Stimulated activated CD8-positive, alpha-beta memory T cell treated with anti-CD3 and anti-CD28 coated beads, Interleukin-15, amount 100 ng/mL, for 48 hours (primary cell): Measurements from ENCODE around the gene PHLPP1.

Experiments
- DNase-seq, 2 donors: peaks; one replicate each; pipeline ENCODE4 v3.0.0-alpha.2; 2020; ENCODE audit warnings: low read depth in 2 of 2

Gene PHLPP1

GRCh38 chr18:62938006-62938405 is 222.7 kb downstream of the PHLPP1 start:
- DNase-seq = no peak

- DNase-seq = no peak
Measured at GRCh38 chr18:62938487-62938886, 223.1 kb downstream of the PHLPP1 start.

- no peak for DNase-seq
Measured at GRCh38 chr18:62939433-62939832, 224.1 kb downstream of the PHLPP1 start.

GRCh38 chr18:62939926-62940325 is 224.6 kb downstream of the PHLPP1 start:
- DNase-seq = no peak

- no peak for DNase-seq
Measured at GRCh38 chr18:62942578-62942977, 227.2 kb downstream of the PHLPP1 start.

GRCh38 chr18:62944454-62944853 is 229.1 kb downstream of the PHLPP1 start:
- DNase-seq = no peak

GRCh38 chr18:62948788-62949187 is 233.4 kb downstream of the PHLPP1 start:
- DNase-seq = no peak

GRCh38 chr18:62950246-62950645 is 234.9 kb downstream of the PHLPP1 start:
- DNase-seq = no peak

GRCh38 chr18:62952807-62953206 is 237.5 kb downstream of the PHLPP1 start:
- DNase-seq = no peak

- no peak for DNase-seq
Measured at GRCh38 chr18:62953663-62954062, 238.3 kb downstream of the PHLPP1 start.

- no peak for DNase-seq
Measured at GRCh38 chr18:62954366-62954765, 239.0 kb downstream of the PHLPP1 start.

GRCh38 chr18:62957885-62958472 is 242.6 kb downstream of the PHLPP1 start:
- peak; percentile 15 to 28 for DNase-seq

- no peak for DNase-seq
Measured at GRCh38 chr18:62959481-62959880, 244.1 kb downstream of the PHLPP1 start.

GRCh38 chr18:62963507-62963906 is 248.2 kb downstream of the PHLPP1 start:
- DNase-seq = no peak

GRCh38 chr18:62964432-62964831 is 249.1 kb downstream of the PHLPP1 start:
- DNase-seq = no peak

GRCh38 chr18:62967089-62967488 is 251.7 kb downstream of the PHLPP1 start:
- DNase-seq = no peak

GRCh38 chr18:62973689-62974088 is 258.3 kb downstream of the PHLPP1 start:
- DNase-seq = no peak

- no peak for DNase-seq
Measured at GRCh38 chr18:62974388-62974787, 259.0 kb downstream of the PHLPP1 start.

- DNase-seq = no peak
Measured at GRCh38 chr18:62974928-62975675, 259.8 kb downstream of the PHLPP1 start.

- no peak for DNase-seq
Measured at GRCh38 chr18:62975785-62976184, 260.4 kb downstream of the PHLPP1 start.

- DNase-seq = no peak
Measured at GRCh38 chr18:62976227-62976626, 260.9 kb downstream of the PHLPP1 start.

- no peak for DNase-seq
Measured at GRCh38 chr18:62977512-62977911, 262.2 kb downstream of the PHLPP1 start.

- no peak for DNase-seq
Measured at GRCh38 chr18:62978251-62979049, 263.1 kb downstream of the PHLPP1 start.
